Mesenteric fat pad (tissue), 1 donor: ENCODE measurements around the gene TEFM. TPM values are rescaled to one million over a fixed set of nuclear protein-coding genes. Genes with fewer than 3 reads are reported as not detected.

Experiments used
- DNase-seq: peaks from one replicate; pipeline ENCODE4 v3.0.0-alpha.2; 2020; ENCODE audit warnings: low spot score
- total RNA-seq: library from RNA; stranded (reverse); fragmentation: NEBNext Ultra II Directional; extraction: Animal tissue kit (Norgen Biotek cat#: 25700); gene quantifications from one replicate; pipeline ENCODE4 v1.2.1, GENCODE V29; 2021
- donor health status: DM: yes; HTN: yes; CAD: no.

The TEFM gene
- total RNA-seq, 1 donor from 2014 or later: 12.8 TPM

GRCh38 chr17:30921544-30922196 is 15.6 kb upstream of the TEFM start, which contains the start of gene ADAP2:
ADAP2 (plus strand) TSS chr17:30921945; CDS start chr17:30922015, 70 bp downstream.
- DNase-seq: peak; percentile 90

- peak; percentile 39 for DNase-seq
Measured at GRCh38 chr17:30920683-30921543, 14.9 kb upstream of the TEFM start.

DNA sequence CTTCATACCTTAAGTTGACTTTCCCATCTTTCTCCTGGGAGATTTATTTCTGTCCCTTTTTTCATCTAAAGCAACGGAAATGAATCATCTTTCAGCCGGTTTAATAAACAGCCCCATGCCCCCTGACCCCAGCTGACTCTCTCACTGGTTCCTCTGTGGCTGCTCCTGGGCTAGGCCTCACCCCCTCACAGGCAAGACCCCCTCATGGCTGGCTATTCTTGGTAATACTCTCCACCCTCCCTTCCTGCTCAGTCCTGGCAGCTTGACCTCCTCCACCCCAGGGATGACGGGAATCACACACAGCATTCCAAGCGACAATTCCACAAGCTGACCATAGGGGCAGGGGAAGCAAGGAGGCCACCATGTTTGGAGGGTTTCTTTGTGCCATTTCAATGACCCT is 14.2 kb upstream of the TEFM start:
- DNase-seq: peak; percentile 26

- no peak for DNase-seq
Measured at GRCh38 chr17:30917050-30917449, 11.0 kb upstream of the TEFM start.

- DNase-seq: no peak
Measured at GRCh38 chr17:30915833-30916611, 10.0 kb upstream of the TEFM start.

DNA sequence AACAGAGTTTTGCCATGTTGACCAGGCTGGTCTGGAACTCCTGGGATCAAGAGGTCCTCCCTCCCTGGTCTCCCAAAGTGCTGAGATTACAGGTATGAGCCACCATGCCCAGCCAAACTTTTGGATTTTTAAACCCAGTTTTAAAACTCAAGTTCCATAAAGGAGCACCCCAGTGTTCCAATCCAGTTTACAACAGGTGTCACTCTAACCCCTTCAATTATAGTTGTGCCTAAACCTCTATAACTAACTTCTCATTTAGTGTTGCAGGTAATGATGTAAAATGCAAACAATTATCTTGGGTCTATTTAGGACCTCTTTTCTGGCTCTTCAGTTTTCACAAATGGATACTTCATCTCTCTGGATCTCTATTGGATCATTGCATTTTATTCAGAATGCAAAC is 7.9 kb upstream of the TEFM start:
- DNase-seq: no peak

DNA sequence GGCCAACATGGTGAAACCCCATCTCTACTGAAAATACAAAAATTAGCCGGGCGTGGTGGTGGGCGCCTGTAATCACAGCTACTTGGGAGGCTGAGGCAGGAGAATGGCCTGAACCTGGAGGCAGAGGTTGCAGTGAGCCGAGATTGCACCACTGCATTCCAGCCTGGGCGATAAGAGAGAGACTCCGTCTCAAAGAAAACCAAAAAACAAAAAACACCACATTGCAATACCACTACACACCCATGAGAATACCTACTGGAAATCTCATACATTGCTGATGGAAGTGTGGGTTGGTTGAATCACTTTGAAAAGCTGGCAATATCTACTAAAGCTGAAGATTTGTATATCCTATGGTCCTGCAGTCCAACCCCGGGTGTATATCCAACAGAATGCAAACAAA is 4.1 kb upstream of the TEFM start:
- DNase-seq: peak; percentile 12

- no peak for DNase-seq
Measured at GRCh38 chr17:30908717-30909420, 2.8 kb upstream of the TEFM start.

GRCh38 chr17:30905742-30906100 is 317 bp downstream of the TEFM start:
- peak; percentile 59 for DNase-seq

GRCh38 chr17:30897311-30897710 is 8.7 kb downstream of the TEFM start:
- no peak for DNase-seq

- no peak for DNase-seq
Measured at GRCh38 chr17:30894236-30894635, 11.8 kb downstream of the TEFM start.

DNA sequence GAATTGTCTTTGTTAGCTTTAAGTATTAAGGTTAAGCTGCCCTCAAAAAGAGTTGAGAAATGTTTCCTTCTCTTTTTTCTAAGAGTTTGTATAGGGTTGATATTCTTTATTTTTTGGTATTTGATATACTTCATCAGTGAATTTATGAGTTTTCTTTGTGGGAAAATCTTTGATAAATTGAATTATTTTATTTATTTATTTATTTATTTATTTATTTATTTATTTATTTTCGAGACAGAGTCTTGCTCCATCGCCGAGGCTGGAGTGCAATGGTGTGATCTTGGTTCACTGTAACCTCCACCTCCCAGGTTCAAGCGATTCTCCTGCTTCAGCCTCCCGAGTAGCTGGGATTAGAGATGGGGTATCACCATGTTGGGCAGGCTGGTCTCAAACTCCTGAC is 19.9 kb downstream of the TEFM start:
- DNase-seq: no peak

- no peak for DNase-seq
Measured at GRCh38 chr17:30869005-30869404, 37.0 kb downstream of the TEFM start.

- DNase-seq: no peak
Measured at GRCh38 chr17:30864636-30865035, 41.4 kb downstream of the TEFM start.

DNA sequence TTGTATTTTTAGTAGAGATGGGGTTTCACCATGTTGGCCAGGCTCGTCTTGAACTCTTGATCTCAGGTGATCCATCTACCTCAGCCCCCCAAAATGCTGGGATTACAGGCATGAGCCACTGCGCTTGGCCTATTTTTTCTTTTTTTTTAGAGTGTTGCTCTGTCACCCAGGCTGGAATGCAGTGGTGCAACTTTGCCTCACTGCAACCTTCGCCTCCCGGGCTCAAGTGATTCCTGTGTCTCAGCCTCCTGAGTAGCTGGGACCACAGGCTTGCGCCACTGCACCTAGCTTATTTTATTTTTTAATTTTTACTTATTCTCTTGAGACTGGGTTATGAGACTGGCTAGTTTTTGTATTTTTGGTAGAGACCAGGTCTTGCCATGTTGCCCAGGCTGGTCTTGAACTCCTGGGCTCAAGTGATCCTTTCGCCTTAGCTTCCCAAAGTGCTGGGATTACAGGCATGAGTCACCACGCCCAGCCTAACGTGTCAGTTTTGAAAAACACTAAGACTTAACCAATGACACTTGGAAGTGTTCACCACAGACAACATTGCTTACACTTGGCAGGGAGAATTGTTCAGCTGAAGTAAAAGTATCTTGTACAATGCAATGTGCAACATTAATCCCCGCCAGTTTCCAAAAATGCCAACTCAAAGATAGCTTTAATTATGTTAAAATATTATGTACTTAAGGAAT is 47.3 kb downstream of the TEFM start:
- DNase-seq: peak; percentile 41

GRCh38 chr17:30854146-30854545 is 51.9 kb downstream of the TEFM start:
- no peak for DNase-seq
